ENCODE measurements around the gene KLHDC7B.

KLHDC7B gene

GRCh38 chr22:50544078-50544745, 1.5 kb upstream of the KLHDC7B start:
- peak overlapping the region; percentile 27 for H3K4me3 ChIP-seq (ENCODE audit: low read depth, low read length)
- no peaks in the 10 kb centered on the region for H3K36me3 ChIP-seq (replicated peaks)
- in situ Hi-C loops (cut with HindIII; ENCODE audit: low pct_ligation_motif_present, low sequenced_read_pairs) = no loop called here
- H3K27ac ChIP-seq = no peak overlapping the region
- peak; percentile 54 for DNase-seq
- peak; percentile 71 for TF ChIP-seq CTCF (IDR thresholded peaks at IDR 0.05; ENCODE audit: low read depth, low read length, missing control alignments)
- peaks cover 31% of the 10 kb centered on the region for H3K27me3 ChIP-seq (replicated peaks)

- TF ChIP-seq CTCF (IDR thresholded peaks at IDR 0.05; ENCODE audit: low read depth, low read length, missing control alignments) = no peak
- in situ Hi-C loops (cut with HindIII; ENCODE audit: low pct_ligation_motif_present, low sequenced_read_pairs) = no loop called here
- DNase-seq = no peak
- Histone ChIP-seq H3K36me3 (replicated peaks) (no peaks in the 10 kb centered on the region), H3K4me3 (ENCODE audit: low read depth, low read length) (no peak overlapping the region), H3K27ac (no peak overlapping the region), H3K27me3 (replicated peaks) (peaks cover 33% of the 10 kb centered on the region)
These were observed 899 bp upstream of the KLHDC7B start for GRCh38 chr22:50544746-50545253.

- no peak overlapping the region for H3K4me3 ChIP-seq (ENCODE audit: low read depth, low read length)
- no peak overlapping the region for H3K27ac ChIP-seq
- no peak for TF ChIP-seq CTCF (IDR thresholded peaks at IDR 0.05; ENCODE audit: low read depth, low read length, missing control alignments)
- in situ Hi-C loops (cut with HindIII; ENCODE audit: low pct_ligation_motif_present, low sequenced_read_pairs) = no loop called here
- no peak for DNase-seq
- peaks cover 40% of the 10 kb centered on the region for H3K27me3 ChIP-seq (replicated peaks)
- H3K36me3 ChIP-seq (replicated peaks) = no peaks in the 10 kb centered on the region
These were observed 895 bp downstream of the KLHDC7B start for GRCh38 chr22:50546326-50547262.

- H3K36me3 ChIP-seq (replicated peaks) = no peaks in the 10 kb centered on the region
- TF ChIP-seq CTCF (IDR thresholded peaks at IDR 0.05; ENCODE audit: low read depth, low read length, missing control alignments) = no peak
- H3K27ac ChIP-seq = no peak overlapping the region
- in situ Hi-C loops (cut with HindIII; ENCODE audit: low pct_ligation_motif_present, low sequenced_read_pairs) = no loop called here
- no peak overlapping the region for H3K4me3 ChIP-seq (ENCODE audit: low read depth, low read length)
- no peak for DNase-seq
- peaks cover 40% of the 10 kb centered on the region for H3K27me3 ChIP-seq (replicated peaks)
These were observed 1.7 kb downstream of the KLHDC7B start for GRCh38 chr22:50547263-50547985.

GRCh38 chr22:50548040-50548920, 2.6 kb downstream of the KLHDC7B start:
- no peak for DNase-seq
- in situ Hi-C loops (cut with HindIII; ENCODE audit: low pct_ligation_motif_present, low sequenced_read_pairs) = no loop called here
- Histone ChIP-seq H3K4me3 (ENCODE audit: low read depth, low read length) (no peak overlapping the region), H3K27me3 (replicated peaks) (peaks cover 40% of the 10 kb centered on the region), H3K36me3 (replicated peaks) (no peaks in the 10 kb centered on the region), H3K27ac (no peak overlapping the region)
- no peak for TF ChIP-seq CTCF (IDR thresholded peaks at IDR 0.05; ENCODE audit: low read depth, low read length, missing control alignments)
